Renal cortical epithelial cell (primary cell): ENCODE measurements around the gene ENPP6. TPM values are rescaled to one million over a fixed set of nuclear protein-coding genes. Genes with fewer than 3 reads are reported as not detected.

ENCODE experiments used
- DNase-seq: peaks from one replicate; pipeline ENCODE4 v3.0.0-alpha.2; 2011; ENCODE audit warnings: low read depth
- total RNA-seq: library from RNA; depleted of rRNA; stranded (reverse); fragments of >200 nt; gene quantifications from 2 replicates; pipeline ENCODE4 v1.2.3, GENCODE V29; 2014

ENPP6 gene
- under 0.01 and 0.35 TPM in 2 replicates for total RNA-seq

DNA sequence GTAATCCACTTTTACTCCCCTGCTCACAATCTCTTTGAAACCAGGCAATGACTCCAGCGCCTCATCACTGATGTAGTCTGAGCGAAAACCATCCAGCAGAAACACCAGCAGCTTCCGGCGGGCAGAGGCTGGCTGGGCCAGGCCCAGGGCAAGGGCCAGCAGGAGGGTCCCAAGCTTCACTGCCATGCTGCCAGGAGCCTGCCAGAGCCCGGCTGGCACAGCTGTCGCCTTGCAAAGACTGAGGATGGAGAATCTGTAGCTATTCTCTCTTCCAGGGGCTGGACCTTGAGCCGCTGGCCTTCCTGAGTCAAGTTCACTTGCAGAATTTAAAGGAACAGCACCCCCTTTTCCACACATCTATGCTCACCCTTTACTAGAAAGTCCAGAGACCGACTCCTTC is at the start of gene ENPP6:
ENPP6 (minus strand) TSS at position 240 of the 400 bp plus-strand sequence; CDS start at position 186, 54 bp downstream.
- DNase-seq, result no peak

DNA sequence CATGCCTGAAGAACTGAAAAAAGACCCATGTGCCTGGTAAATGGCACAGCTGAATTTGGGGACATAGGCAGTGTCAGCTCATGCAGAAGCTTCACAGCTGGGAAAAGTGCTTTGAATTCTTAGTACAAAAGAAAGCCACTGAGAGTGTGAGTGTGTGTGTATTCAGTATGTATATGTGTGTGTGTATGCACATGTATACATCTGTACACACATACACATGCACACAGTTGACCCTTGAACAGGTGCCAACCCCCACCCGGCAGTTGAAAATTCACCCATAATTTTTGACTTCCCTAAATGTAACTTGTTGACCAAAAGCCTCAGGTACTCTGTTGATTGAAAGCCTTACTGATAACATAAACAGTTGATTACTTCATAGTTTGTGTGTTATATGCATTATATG is 49.5 kb upstream of the ENPP6 start:
- no peak for DNase-seq

DNA sequence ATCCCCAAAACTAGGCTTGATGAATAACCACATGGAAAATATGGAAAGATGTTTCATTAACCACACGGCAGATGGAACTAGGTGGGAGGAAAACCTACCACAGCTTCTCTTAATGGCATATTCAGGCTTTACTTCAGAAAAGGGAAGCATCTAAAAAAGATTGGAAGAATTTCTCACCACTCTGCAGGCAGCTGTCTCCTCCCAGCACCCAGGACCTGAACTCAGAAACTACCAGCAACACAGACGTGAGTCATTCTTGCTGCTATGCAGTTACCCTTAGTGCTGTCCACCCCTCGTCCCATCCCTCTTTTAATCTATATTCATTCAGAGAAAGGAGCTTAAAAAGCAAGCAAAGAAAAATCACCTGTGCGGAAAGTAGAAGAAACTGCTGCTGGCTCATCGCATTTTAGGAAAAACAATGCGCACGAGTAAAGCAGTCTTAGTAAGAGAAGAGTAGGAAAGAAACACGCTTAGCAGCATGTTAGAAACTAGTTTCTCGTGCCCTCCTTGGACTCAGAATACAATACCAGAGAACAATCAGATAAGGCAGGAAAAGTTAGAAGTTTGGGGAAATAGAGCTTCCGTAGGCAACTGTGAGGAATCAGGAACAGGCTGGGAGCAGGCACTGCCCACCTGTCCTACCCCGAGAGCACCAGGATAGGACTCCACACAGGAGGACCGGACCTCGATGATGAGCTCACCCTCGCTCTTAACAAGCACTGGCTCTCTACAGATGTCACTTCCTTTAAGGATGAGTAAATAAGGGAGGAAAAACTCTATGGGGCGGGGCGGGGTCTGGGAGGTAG is 48.1 kb upstream of the ENPP6 start:
- DNase-seq, result peak; percentile 20

DNA sequence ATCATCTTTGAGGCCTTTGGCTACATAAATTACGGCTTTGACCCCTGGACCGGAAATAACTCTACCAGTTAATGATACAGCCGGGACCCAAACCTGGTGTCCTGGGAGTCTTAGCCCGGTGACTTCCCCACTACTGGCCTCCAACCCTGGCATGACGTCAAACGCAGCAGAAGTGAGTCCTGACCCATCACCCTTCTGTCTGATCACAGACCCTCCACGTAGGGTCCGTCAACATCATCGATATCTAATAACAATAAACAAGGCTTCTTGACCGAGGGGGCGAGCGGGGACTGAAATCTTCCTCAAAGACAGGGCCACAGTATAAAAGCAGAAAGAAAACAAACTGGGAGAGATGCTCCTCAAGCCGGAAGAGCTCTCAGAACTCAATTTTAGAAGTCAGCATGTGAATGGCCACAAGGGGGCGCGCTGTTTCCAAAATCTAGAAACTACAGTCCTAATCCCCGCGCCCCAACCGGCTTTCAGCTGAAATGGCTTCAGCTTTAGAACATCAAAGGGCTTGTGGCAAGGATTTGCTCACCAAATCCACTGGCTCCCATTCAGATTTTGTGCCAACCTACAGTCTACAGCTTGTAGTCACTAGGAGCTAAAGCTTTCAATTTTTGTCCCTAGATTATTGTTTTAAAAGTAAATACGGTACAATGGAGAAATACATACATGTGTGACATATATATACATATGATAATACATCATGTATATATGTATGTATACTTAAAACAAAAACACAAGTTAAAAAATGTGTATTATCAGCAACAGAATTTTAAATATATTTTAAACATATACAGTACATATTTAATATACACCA is 46.4 kb upstream of the ENPP6 start:
- DNase-seq, result peak; percentile 82

DNA sequence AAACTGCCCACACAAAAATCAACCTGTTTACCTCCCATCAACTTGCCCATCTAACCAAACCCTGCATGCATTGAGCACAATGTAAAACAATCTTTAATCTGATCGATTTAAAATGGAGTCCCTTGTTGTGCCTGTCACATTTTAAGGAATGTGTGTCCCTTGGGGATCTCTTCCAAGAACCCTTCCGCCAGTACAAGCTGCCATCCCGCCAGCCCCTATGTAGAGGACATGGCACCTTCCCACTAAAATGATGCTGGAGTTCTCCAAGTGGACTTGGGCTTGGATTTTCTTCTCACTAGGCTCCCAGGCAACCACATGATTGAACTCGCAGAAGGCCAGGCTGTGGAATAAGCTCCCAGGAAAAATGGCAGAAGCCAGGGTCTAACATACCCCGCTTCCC is 45.8 kb upstream of the ENPP6 start:
- DNase-seq, result no peak

DNA sequence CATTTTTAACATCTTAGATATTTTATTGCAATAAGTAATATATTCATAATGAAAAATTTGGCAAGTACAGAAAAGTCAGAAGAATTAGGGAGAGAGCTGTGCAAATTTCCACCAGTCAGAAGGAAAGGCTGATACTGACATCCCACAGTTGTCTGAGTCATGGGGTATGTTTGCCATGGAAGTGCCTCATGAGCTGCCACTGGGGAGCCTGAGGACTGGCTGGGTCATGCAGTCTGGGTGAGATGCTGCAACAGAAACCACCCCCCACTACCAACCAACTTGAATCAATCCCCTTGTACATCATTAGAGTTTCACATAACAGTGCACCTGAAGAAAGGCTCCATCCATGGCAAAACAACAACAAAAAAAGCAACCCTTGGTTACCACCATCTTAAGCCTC is 45.2 kb upstream of the ENPP6 start:
- DNase-seq, result peak; percentile 10

DNA sequence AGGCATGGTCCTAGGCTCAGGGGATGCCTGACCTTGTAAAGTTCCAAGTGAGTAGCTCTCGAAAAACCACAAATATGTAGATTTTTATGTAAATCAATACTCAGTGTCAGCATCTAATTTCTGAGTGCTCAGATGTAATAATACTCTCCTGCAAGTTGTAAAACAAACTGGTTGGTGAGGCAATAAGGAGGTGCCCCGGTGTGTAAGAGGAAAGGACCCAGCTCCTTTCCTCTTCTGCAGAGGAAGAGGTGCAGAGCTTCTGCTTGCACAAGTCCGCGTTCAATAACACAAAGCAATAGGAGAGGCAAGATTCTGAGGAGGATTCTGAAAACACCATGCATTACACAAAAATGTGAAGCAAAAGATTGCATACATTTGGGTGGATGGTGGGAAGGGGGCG is 43.6 kb upstream of the ENPP6 start:
- no peak for DNase-seq

DNA sequence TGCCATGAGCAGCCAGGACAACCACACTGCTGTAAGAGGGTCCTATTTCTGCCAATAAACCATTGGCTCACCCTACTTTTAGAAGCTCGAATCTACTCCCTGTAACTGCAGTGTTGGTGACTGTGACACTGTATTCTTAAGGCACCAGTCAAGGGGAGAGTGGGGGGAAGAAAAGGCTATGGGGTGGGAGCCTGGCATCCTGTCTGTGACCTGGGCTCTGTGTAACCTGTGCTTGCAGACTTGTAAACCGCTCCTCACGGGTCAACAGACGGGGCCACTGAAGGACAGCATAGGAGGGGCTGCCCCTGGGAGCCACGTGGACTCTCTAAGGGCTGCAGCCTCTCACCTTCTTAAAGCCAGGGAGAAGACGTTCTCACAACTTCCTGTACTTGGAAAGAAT is 42.2 kb upstream of the ENPP6 start:
- DNase-seq, result no peak

DNA sequence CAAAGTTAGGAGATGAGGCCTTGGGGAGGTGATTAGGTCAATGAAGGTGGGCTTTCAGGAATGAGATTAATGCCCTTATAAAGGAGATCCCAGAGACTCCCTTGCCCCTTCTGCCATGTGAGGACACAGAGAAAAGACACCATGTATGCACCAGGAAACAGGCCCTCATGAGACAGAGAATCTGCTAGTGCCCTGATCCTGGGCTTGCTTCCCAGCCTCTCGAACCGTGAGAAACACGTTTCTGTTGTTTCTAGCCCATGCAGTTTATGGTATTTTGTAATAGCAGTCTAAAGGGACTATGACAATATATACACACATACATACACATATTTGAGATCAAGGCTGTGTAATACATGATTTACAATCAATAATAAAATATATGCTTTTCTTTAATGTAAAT is 41.4 kb upstream of the ENPP6 start:
- no peak for DNase-seq

DNA sequence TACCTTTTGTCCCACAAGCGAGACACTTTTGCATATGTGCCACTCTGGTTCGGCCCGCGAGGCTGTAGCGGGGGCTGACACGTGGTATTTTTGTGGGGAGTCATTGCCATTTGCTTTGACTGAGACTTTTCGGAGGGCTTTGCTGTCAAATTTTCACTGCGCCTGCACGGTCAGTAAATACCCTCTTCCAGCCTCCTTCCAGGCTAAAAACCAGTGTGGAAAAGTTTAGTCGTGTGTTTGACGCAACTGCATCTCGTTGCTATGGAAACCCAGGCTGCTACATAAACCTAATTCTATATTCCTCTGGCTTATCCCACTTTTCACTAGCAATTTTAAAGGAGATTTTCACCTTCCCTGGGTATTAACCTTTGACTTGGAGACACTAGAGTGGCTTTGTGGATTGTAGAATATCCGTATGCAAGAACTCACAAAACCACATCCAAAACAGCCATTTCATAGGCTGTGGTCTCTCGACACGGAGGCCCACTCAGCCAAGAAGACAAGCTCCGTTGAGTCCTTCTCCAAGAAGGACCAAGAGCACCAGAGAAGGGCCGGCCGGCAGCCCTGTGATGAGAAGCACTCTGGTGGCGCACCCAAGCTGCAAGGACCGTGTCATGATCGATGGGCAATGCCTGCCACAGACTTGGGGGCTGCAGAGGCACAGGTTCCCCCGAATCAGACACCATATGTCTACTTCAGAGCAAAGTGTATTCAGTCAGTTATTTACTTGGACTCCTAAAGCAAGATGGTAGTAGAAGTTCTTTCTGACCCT is 38.4 kb upstream of the ENPP6 start:
- no peak for DNase-seq

DNA sequence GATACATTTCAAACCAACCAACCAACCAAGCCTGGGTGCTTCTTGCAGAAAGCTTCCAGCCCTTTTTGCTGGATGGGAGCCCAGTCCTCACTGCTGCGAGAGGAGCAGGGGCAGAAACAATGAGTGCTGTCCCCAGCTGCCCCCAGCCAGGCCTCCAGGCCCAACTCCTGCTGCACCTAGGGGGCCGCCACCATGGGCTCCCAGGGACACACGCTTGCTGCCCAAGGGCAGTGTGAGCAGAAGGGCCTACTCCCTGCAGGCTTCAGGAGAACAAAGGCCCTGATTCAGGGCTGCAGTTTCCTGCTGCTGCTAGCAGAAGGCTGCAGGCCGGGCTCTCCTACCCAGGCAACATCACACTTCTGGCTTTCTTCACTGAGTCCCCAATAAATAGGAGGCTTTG is 37.7 kb upstream of the ENPP6 start:
- DNase-seq, result no peak

DNA sequence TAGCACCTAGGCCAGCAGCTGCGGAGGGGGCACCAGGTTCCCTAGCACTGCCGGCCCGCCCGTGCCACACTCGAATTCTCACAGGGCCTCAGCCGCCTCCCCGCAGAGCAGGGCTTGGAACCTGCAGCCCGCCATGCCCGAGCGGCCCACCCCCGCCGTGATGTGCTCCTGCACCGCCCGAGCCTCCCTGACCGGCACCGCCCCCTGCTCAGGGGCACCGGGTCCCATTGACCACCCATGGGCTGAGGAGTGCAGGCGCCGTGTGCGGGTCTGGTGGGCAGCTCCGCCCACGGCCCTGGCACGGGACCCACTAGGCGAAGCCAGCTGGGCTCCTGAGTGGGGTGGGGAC is 35.4 kb upstream of the ENPP6 start:
- no peak for DNase-seq

DNA sequence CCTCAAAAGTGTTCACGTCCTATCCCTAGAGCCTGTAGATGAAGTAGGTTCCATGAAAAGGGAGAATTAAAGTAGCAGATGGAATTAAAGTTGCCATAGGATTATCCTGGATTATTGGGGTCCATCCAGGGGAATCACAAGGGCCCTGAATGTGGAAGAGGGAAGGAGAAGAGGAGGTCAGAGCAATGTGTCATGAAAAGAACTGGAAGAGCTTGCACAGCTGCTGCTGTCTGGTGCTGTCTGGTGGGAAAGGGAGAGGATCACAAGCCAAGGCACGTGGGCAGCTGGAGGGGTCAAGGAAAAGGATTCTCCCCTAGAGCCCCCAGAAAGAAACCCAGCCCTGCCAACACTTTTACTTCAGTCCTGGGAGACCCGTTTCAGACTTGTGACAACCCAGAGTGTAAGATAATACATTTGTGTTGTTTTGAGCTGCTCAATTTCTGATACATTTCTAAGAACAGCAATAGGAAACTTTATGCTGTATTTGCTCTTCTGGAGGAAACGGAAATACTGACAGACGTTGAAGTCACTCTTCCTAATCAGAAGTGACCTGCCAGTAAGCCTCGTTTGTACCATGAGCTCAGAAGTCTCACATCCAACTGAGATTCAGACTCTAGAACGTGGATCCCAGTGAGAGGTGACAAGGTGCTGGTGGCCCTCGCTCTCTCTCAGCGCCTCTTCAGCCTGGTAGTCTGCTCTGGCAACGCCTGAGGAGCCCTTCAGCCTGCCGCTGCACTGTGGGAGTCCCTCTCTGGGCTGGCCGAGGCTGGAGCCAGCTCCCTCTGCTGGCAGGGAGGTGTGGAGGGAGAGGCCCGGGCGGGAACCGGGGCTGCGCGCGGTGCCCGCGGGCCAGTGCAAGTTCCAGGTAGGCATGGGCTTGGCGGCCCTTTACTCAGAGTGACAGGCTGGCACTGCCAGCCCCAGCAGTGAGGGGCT is 34.7 kb upstream of the ENPP6 start:
- no peak for DNase-seq

DNA sequence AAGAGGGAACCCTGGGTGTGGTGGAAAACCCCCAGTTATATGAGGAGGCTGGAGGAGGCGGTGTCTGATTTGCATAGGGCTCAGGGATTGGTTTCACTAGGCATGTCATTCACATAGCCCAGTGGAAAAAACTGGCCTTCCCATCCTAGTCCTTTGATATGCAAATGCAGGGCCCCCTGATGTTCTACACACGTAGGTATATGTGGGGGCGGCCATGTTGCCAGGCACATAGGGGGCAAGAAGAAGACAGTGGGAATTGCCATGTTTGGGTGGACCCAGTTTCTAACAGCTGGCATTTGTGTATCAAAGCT is 34.0 kb upstream of the ENPP6 start:
- DNase-seq, result no peak

DNA sequence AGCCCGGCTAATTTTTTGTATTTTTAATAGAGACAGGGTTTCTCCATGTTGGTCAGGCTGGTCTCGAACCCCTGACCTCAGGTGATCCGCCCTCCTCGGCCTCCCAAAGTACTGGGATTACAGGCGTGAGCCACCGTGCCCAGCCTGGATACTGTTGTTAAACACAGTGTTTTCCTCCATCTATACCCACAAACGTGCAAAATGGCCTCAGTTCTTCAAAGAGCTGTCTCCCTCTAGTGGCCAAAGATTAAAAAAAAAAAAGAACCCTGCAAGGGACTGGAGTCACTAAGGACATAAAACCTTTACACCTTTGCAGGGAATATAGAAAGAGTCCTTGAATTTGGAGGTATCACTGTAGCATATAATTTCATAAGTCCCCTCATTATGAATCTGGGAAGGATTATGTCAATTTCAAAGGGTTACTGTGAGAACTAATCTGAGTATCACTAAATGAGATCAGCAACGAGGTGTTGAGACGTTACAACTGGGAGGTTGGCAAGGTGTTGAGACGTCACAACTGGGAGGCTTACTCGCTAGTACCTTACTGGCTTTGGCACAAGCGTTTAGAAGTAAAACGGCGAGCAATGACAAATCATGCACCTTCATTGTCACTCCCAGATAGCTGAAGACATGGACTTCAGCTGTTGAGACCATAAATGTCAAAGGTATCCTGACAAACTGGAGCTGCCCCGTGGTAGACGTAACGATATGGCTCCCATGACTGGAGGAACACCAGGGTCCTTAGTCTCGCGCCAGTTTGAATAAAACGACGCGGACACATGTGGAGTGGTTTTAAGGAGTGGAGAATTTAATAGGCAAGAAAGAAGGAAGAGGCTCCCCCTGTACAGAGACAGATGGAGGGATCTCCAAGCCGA is 33.4 kb upstream of the ENPP6 start:
- peak; percentile 61 for DNase-seq

DNA sequence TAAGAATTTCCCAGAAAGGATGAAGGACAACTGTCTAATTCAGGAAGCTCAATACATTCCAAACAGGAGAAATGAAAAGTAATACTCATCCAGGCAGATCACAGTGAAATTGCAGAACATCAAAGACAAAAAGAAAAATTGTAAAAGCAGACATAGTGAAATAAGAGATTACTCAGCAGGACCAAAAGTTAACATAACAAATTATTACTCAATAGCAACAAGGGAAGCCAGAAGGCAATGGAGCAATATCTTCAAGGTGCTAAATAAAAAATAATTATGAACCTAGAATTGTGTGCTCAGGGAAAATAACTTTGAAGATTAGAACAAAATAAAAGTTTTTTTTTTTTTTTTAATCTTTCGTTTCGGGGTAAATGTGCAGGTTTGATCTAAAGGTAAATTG is 30.5 kb upstream of the ENPP6 start:
- DNase-seq, result peak; percentile 9

DNA sequence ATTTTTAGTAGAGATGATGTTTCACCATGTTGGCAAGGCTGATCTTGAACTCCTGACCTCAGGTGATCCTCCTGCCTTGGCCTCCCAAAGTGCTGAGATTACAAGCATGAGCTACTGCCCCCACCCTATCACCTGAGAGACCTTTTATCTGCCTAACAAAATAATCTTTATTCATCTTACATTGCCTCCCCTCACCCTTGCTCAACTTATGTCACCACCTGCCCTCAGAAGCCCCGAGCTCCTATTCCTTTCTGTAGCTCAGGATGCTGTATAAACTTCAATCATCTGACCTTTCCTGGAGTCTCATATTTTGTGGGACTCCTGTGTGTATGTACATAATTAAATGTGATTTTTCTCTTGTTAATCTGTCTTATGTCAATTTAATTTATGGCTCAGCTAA is 29.7 kb upstream of the ENPP6 start:
- DNase-seq, result no peak

DNA sequence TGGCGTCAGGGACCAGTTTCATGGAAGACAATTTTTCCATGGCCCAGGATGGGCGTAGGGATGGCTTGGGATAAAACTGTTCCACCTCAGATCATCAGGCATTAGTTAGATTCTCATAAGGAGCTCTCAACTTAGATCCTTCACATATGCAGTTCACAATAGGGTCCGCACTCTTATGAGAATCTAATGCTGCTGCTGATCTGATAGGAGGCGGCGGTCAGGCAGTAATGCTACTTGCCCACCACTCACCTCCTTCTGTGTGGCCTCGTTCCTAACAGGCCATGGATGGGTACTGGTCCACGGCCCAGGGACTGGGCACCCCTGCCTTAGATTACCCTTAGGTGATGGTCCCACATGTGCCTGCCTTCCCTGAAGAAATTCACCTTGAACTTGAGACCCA is 28.8 kb upstream of the ENPP6 start:
- DNase-seq, result no peak

DNA sequence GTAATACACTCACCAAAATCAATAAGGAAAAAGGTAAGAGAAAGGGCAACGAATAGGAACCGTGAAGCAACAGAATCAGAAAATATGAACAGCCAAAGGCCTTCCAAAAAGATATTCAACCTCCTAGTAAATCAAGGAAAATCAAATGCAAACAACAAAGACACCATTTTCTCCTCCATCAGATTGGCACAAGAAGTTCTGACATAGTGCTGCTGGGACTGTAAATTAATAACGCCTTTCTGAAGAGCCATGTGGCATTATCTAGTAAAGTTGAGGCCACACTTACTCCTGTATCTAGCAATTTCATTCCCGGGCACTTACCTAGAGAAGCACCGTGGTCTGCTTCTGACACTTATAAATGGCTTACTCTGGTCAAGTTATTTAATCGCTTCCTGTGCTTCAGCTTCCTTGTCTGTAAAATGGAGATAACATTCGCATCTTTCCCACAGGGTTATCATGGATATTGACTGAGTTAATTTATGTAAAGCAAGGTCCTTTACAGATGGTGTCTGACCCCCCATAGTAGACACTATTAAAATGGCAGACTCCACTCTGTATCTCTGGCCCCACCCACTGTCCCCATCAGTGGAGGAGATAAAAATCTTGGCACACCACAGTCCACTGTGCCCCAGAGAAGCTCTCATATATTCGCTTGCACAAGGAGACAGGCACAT is 20.5 kb upstream of the ENPP6 start:
- no peak for DNase-seq

DNA sequence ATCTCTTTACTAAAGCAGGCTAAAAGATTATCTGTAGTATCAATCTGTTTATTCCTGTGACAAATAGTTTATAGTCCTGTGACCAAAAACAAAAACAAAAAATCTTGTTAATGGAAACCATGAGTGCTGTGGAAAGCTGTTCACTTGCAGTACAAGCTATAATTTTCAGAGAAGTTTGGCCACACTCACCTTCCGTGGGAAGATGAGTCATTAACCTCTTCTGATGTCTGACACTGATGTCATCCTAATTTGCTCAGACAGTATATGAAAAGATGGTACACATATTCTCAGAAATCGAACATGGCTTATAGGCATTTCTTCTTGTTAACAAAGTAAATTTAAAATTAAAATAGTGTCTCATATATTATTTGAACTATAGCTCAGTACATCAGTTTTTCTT is 19.9 kb upstream of the ENPP6 start:
- no peak for DNase-seq
